ENCODE data around the gene RAP1GAP. TPM values are rescaled to one million over a fixed set of nuclear protein-coding genes. Genes with fewer than 3 reads are reported as not detected.

RAP1GAP gene
- total and polyA plus RNA-seq, 2 of the 13 experiments (the other 11 are each of a cell fraction or from before 2014, with no cell fraction given) = 11.9 to 37.5 TPM

DNA sequence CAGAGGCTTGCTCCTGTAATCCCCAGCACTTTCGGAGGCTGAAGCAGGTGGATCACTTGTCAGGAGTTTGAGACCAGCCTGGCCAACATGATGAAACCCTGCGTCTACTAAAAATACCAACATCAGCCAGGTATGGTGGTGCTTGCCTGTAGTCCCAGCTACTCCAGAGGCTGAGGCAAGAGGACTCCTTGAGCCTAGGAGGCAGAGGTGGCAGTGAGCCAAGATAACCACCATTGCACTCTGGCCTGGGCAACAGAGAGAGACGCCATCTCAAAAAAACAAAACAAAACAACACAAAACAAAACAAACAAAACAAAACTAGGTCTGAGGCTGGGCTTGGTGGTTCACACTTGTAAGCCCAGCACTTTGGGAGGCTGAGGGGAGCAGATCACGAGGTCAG is 38.7 kb upstream of the RAP1GAP start:
- Histone ChIP-seq H3K4me3 (replicated peaks in 1 of 3; ENCODE audit: insufficient read depth in 1 of 3, low read depth in 2 of 3, low read length in 3 of 3) (no peak overlapping the region), H3K36me3 (replicated peaks in 1 of 2; ENCODE audit: control insufficient read depth in 1 of 2, insufficient read depth in 2 of 2, low read length in 2 of 2) (peaks cover 3 to 33% of the 10 kb centered on the region in 2 experiments), H3K27ac (ENCODE audit: extremely low read length, insufficient read depth, low read length) (no peak overlapping the region), H3K79me2 (ENCODE audit: insufficient read depth, low read length) (no peaks in the 10 kb centered on the region), H3K9me3 (ENCODE audit: low read length) (no peaks in the 10 kb centered on the region), H3K9ac (ENCODE audit: insufficient read depth, low read depth, low read length) (no peak overlapping the region), H3K27me3 (ENCODE audit: control insufficient read depth in 1 of 2, insufficient read depth in 2 of 2, low read length in 2 of 2) (no peaks in the 10 kb centered on the region), H4K20me1 (ENCODE audit: insufficient read depth, low read length) (0 out of 2 replicates have a peak, but pooled peaks cover 5% of the 10 kb centered on the region), H2AFZ (ENCODE audit: low read length) (no peak overlapping the region), H3K4me2 (ENCODE audit: low read depth, low read length) (no peak overlapping the region), H3K4me1 (ENCODE audit: insufficient read depth, low read length) (peaks cover 39% of the 10 kb centered on the region)
- no peak for TF ChIP-seq KLF11 (CRISPR knock-in tag; IDR thresholded peaks at IDR 0.05)
- WGBS (ENCODE audit: low lambda C conversion rate) = 92% methylated on average over 4 of the region's 4 CpGs
- DNase-seq (ENCODE audit: low spot score) (no peak), ATAC-seq (no peak), FAIRE-seq (no peak)
- BruUV-seq (replicated peaks) = no TSS peak
- CTCF ChIA-PET (ENCODE audit: low intra/inter-chr PET ratio, low total read pairs) = no interaction called here
- intact Hi-C loops (cut with micrococcal nuclease; ENCODE audit: unreplicated experiment) (no loop called here), in situ Hi-C loops (cut with HindIII; ENCODE audit: extremely low pct_ligation_motif_present, low pct_unique_long_range_greater_than_20kb) (loop anchor here (10.0 kb wide), 1 partner anchor 257 kb away; no protein-coding TSS in a partner anchor)
- POLR2A ChIA-PET = interaction anchor here (1.4 kb wide), 1 partner anchor 76 kb away, joined by 3 read pairs; no protein-coding TSS in a partner anchor

DNA sequence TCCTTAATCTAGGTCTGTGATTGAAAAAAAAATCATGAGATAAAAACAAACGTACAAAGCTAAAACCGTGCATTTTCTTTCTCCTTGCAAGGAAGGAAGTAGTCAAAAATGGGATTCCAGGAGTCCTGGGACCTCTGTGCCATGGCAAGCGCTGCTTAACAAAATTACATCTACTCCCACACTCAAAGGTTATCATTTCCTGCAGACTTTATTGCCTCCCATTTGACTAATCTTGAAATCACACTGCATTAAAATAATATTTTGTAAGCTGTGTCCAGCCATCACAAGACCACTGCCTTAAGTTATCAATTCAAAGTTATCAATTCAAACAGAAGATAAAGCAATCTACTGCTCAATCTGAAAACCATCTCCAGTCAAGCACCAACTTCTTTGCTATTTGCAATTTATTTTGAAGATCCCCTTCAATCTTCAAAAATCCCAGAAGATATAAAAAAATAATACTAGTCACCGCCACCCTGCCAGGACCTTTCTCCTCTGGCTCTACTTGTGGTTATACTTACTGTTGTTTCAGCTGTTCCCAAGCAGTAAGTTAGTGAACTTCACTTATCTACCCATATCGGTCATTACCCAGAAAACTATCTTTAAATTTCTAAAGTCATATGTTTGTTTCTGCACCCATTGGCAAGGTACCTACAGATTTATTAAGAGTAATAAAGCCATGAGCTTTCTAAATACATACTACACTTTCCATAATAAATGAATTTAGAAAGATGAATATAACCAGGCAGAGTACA is 38.1 kb upstream of the RAP1GAP start:
- TF ChIP-seq, protein P1, sequence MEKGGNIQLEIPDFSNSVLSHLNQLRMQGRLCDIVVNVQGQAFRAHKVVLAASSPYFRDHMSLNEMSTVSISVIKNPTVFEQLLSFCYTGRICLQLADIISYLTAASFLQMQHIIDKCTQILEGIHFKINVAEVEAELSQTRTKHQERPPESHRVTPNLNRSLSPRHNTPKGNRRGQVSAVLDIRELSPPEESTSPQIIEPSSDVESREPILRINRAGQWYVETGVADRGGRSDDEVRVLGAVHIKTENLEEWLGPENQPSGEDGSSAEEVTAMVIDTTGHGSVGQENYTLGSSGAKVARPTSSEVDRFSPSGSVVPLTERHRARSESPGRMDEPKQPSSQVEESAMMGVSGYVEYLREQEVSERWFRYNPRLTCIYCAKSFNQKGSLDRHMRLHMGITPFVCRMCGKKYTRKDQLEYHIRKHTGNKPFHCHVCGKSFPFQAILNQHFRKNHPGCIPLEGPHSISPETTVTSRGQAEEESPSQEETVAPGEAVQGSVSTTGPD (CRISPR knock-in tag; IDR thresholded peaks at IDR 0.05) = no peak

More for the DNA sequence above, 38.1 kb upstream of the RAP1GAP start:
- ChIA-PET POLR2A (interaction anchor here (1.4 kb wide), 1 partner anchor 77 kb away, joined by 3 read pairs; no protein-coding TSS in a partner anchor), CTCF (ENCODE audit: low intra/inter-chr PET ratio, low total read pairs) (interaction anchor here (1.4 kb wide), 1 partner anchor 257 kb away, joined by 3 read pairs; no protein-coding TSS in a partner anchor)
- Histone ChIP-seq H3K27me3 (ENCODE audit: control insufficient read depth in 1 of 2, insufficient read depth in 2 of 2, low read length in 2 of 2) (no peaks in the 10 kb centered on the region), H3K4me1 (ENCODE audit: insufficient read depth, low read length) (peaks cover 41% of the 10 kb centered on the region), H3K27ac (ENCODE audit: extremely low read length, insufficient read depth, low read length) (no peak overlapping the region), H3K4me2 (ENCODE audit: low read depth, low read length) (no peak overlapping the region), H3K9ac (ENCODE audit: insufficient read depth, low read depth, low read length) (no peak overlapping the region), H3K9me3 (ENCODE audit: low read length) (no peaks in the 10 kb centered on the region), H3K4me3 (replicated peaks in 1 of 3; ENCODE audit: insufficient read depth in 1 of 3, low read depth in 2 of 3, low read length in 3 of 3) (no peak overlapping the region), H3K79me2 (ENCODE audit: insufficient read depth, low read length) (no peaks in the 10 kb centered on the region), H2AFZ (ENCODE audit: low read length) (no peak overlapping the region), H3K36me3 (replicated peaks in 1 of 2; ENCODE audit: control insufficient read depth in 1 of 2, insufficient read depth in 2 of 2, low read length in 2 of 2) (peaks cover 6 to 40% of the 10 kb centered on the region in 2 experiments), H4K20me1 (ENCODE audit: insufficient read depth, low read length) (0 out of 2 replicates have a peak, but pooled peaks cover 5% of the 10 kb centered on the region)
- BruUV-seq (replicated peaks) = no TSS peak
- DNase-seq (ENCODE audit: low spot score) = no peak
- in situ Hi-C loops (cut with HindIII; ENCODE audit: extremely low pct_ligation_motif_present, low pct_unique_long_range_greater_than_20kb) = loop anchor here (10.0 kb wide), 1 partner anchor 258 kb away; no protein-coding TSS in a partner anchor
- FAIRE-seq = no peak
- intact Hi-C loops (cut with micrococcal nuclease; ENCODE audit: unreplicated experiment) = no loop called here
- no peak for ATAC-seq
- 95% methylated on average over 5 of the region's 5 CpGs for WGBS (ENCODE audit: low lambda C conversion rate)

Data from HepG2 (cell line).